GM13977 (cell line): ENCODE results near the gene DCTN4.

ENCODE experiments used
- DNase-seq: peaks from one replicate; pipeline ENCODE4 v3.0.0; 2012; ENCODE audit warnings: low spot score
- CTCF ChIP-seq: IDR thresholded peaks from 2 replicates; pipeline ENCODE4 v1.5.1; 2012; ENCODE audit warnings: mild to moderate bottlenecking, control low read depth; ENCODE audit not compliant: insufficient read depth; ENCODE audit errors: extremely low read depth, missing control alignments
- in situ Hi-C: fragments of 300-500 bp; cut with MboI; formaldehyde crosslinking; loops from one replicate; pipeline ENCODE4 v1.12.0; 2022; ENCODE audit warnings: low sequenced_read_pairs, low pct_unique_long_range_greater_than_20kb, mixed read lengths, inconsistent platforms; ENCODE audit not compliant: unreplicated experiment

Gene DCTN4

GRCh38 chr5:150700246-150700593, 58.6 kb downstream of the DCTN4 start:
- no peak for DNase-seq
- no peak for TF ChIP-seq CTCF
- in situ Hi-C loops: no loop called here

GRCh38 chr5:150694612-150695011, 64.2 kb downstream of the DCTN4 start:
- DNase-seq: no peak
- in situ Hi-C loops: no loop called here
- no peak for TF ChIP-seq CTCF

GRCh38 chr5:150692276-150692675, 66.5 kb downstream of the DCTN4 start:
- no peak for TF ChIP-seq CTCF
- no peak for DNase-seq
- in situ Hi-C loops: no loop called here

DNA sequence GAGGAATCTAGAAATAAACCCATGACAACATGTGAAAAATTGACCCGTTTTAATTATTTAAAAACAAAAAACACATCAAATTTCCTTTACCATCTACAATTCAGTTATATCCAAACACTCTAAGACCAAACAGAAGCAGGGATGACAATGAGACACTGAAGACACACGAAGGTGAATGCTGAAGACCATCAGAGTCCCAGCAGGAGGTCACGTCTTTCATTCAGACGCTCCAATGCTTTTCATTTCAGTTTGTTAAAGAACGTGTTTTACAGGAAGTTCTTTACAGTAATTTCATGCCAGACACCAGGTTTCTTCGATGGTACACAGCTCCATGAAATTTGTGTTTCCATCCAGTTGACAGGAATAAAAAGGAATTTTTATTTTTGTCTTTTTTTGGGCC, 68.1 kb downstream of the DCTN4 start:
- no peak for TF ChIP-seq CTCF
- DNase-seq: no peak
- in situ Hi-C loops: no loop called here

DNA sequence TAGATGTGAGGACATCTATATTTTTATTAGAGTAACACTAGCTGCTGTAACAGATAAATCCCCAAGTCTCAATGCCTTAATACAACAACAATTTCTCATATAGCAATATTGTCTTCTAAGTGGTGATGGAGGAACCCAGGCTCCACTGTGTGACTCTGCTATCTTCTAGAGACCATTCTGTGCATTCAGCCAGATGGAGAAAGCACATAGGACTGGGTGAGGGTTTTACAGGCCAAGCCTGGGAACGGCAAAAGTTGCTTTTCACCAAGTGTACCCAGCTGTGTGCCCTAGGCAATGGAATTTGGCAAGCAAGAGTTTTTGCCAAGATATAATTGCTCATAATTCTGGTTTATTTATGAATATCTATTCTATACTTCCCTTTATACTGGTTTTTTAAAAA, 69.7 kb downstream of the DCTN4 start:
- DNase-seq: no peak
- in situ Hi-C loops: no loop called here
- no peak for TF ChIP-seq CTCF

DNA sequence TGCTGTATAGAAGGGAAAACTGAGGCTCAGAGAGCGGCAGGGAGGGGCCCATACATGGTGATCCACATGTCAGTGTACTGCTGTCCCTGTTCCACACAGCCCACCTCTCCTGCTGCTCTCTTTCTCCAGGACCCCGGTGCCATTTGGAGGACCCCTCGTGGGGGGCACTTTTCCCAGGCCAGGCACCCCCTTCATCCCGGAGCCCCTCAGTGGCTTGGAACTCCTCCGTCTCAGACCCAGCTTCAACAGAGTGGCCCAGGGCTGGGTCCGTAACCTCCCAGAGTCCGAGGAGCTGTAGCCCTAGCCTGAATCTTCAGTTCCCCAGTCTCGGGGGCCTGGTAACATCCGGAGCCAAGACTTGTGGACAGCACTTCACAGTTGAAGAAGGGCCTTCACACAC, 82.2 kb downstream of the DCTN4 start:
- TF ChIP-seq CTCF: no peak
- in situ Hi-C loops: no loop called here
- no peak for DNase-seq

- no peak for TF ChIP-seq CTCF
- in situ Hi-C loops: no loop called here
- DNase-seq: no peak
These were observed 83.7 kb downstream of the DCTN4 start for GRCh38 chr5:150675069-150675468.
